Measurements from ENCODE around the gene APCDD1.
"Not testable (repeated sequence)": the region's sequence is repeated elsewhere in the genome, so short reads cannot be mapped to it uniquely, and the experiment has no call there.

APCDD1 gene

GRCh38 chr18:10530002-10530401 is 75.6 kb downstream of the APCDD1 start:
- POLR2A ChIA-PET = no interaction called here
- DNase-seq (ENCODE audit: extremely low spot score) = no peak
- no peak for TF ChIP-seq CTCF (IDR thresholded peaks at IDR 0.05; ENCODE audit: control extremely low read depth, extremely low read depth, low read depth, missing control alignments)
- CTCF ChIA-PET = interaction anchor here (1.0 to 3.3 kb wide), 5 partner anchors 19 to 558 kb away, joined by 3 to 9 read pairs (median 3); no protein-coding TSS in a partner anchor

- ChIA-PET CTCF (interaction anchor here (1.0 to 1.4 kb wide), 3 partner anchors 11 to 29 kb away, joined by 3 read pairs; no protein-coding TSS in a partner anchor), POLR2A (no interaction called here)
- TF ChIP-seq CTCF (IDR thresholded peaks at IDR 0.05; ENCODE audit: control extremely low read depth, extremely low read depth, low read depth, missing control alignments) = no peak
- DNase-seq (ENCODE audit: extremely low spot score) = no peak
Observed at GRCh38 chr18:10530852-10531251, 76.4 kb downstream of the APCDD1 start.

GRCh38 chr18:10533111-10533510 is 78.7 kb downstream of the APCDD1 start:
- TF ChIP-seq CTCF (IDR thresholded peaks at IDR 0.05; ENCODE audit: control extremely low read depth, extremely low read depth, low read depth, missing control alignments) = no peak
- ChIA-PET CTCF (interaction anchor here (1.3 kb wide), 1 partner anchor 14 kb away, joined by 5 read pairs; no protein-coding TSS in a partner anchor), POLR2A (no interaction called here)
- DNase-seq (ENCODE audit: extremely low spot score) = no peak

- CTCF ChIA-PET = interaction anchor here (0.9 to 5.9 kb wide), 4 partner anchors 9 to 250 kb away, joined by 3 to 29 read pairs (median 16); no protein-coding TSS in a partner anchor
- POLR2A ChIA-PET = no interaction called here
- DNase-seq (ENCODE audit: extremely low spot score) = no peak
- TF ChIP-seq CTCF (IDR thresholded peaks at IDR 0.05; ENCODE audit: control extremely low read depth, extremely low read depth, low read depth, missing control alignments) = no peak
Observed at GRCh38 chr18:10536280-10536679, 81.8 kb downstream of the APCDD1 start.

- ChIA-PET CTCF (interaction anchor here (0.6 to 5.9 kb wide), 2 partner anchors 15 to 23 kb away, joined by 3 to 28 read pairs; no protein-coding TSS in a partner anchor), POLR2A (no interaction called here)
- DNase-seq (ENCODE audit: extremely low spot score) = no peak
- no peak for TF ChIP-seq CTCF (IDR thresholded peaks at IDR 0.05; ENCODE audit: control extremely low read depth, extremely low read depth, low read depth, missing control alignments)
Observed at GRCh38 chr18:10537765-10538164, 83.3 kb downstream of the APCDD1 start.

GRCh38 chr18:10539124-10539523 is 84.7 kb downstream of the APCDD1 start:
- POLR2A ChIA-PET; DNase-seq (ENCODE audit: extremely low spot score): not testable (repeated sequence)
- CTCF ChIA-PET = interaction anchor here (5.9 kb wide), 1 partner anchor 21 kb away, joined by 28 read pairs; no protein-coding TSS in a partner anchor
